Glutamatergic neuron (in vitro differentiated cells): ENCODE data around the gene BRD1. TPM values are rescaled to one million over a fixed set of nuclear protein-coding genes. Genes with fewer than 3 reads are reported as not detected.
A peak's percentile ranks its signal among the peaks of the same experiment; 100 is the strongest.
"Not testable (repeated sequence)": the region's sequence is repeated elsewhere in the genome, so short reads cannot be mapped to it uniquely, and the experiment has no call there.

Experiments used
- DNase-seq: peaks from one replicate; pipeline ENCODE4 v3.0.0; 2022
- H3K27ac Mint-ChIP-seq: one replicate; pipeline ENCODE4 v1.8.0; 2020; ENCODE audit warnings: mild to moderate bottlenecking, mixed read lengths, inconsistent platforms; ENCODE audit not compliant: unreplicated experiment
- H3K27me3 Mint-ChIP-seq: one replicate; pipeline ENCODE4 v1.8.0; 2020; ENCODE audit warnings: mild to moderate bottlenecking, moderate library complexity, mixed read lengths, inconsistent platforms; ENCODE audit not compliant: unreplicated experiment
- H3K36me3 Mint-ChIP-seq: one replicate; pipeline ENCODE4 v1.8.0; 2020; ENCODE audit warnings: mild to moderate bottlenecking, mixed read lengths, inconsistent platforms; ENCODE audit not compliant: unreplicated experiment
- H3K4me1 Mint-ChIP-seq: one replicate; pipeline ENCODE4 v1.8.0; 2020; ENCODE audit warnings: mild to moderate bottlenecking, low read depth, mixed read lengths, inconsistent platforms; ENCODE audit not compliant: unreplicated experiment
- H3K4me3 Mint-ChIP-seq: one replicate; pipeline ENCODE4 v1.8.0; 2020; ENCODE audit warnings: mild to moderate bottlenecking, mixed read lengths, inconsistent platforms; ENCODE audit not compliant: unreplicated experiment
- H3K9me3 Mint-ChIP-seq: one replicate; pipeline ENCODE4 v1.8.0; 2020; ENCODE audit warnings: mild to moderate bottlenecking, moderate library complexity, mixed read lengths, inconsistent platforms; ENCODE audit not compliant: unreplicated experiment
- CTCF ChIP-seq: fragments of 200-600 bp; sonication (generic); IDR thresholded peaks from one replicate; pipeline ENCODE4 v1.5.0; 2021; ENCODE audit not compliant: partially characterized antibody, unreplicated experiment
- total RNA-seq: library from RNA; stranded (reverse); fragmentation: NEBNext Ultra II Directional; extraction: Animal tissue kit (Norgen Biotek cat#: 25700); gene quantifications from one replicate; pipeline ENCODE4 v1.2.1, GENCODE V29; 2021; ENCODE audit not compliant: unreplicated experiment

BRD1 gene
- total RNA-seq, 1 donor from 2014 or later: 73.7 TPM

GRCh38 chr22:49823289-49824045 lies 4.2 kb downstream of the BRD1 start:
- no peak for DNase-seq
- TF ChIP-seq CTCF: no peak
- Mint-ChIP-seq H3K27ac (peak overlapping the region; percentile 87), H3K36me3 (peaks cover 9% of the 10 kb centered on the region), H3K27me3 (peaks cover 14% of the 10 kb centered on the region), H3K4me1 (peaks cover 30% of the 10 kb centered on the region), H3K4me3 (peak overlapping the region; percentile 92), H3K9me3 (peaks cover 12% of the 10 kb centered on the region)

- Mint-ChIP-seq H3K4me1 (peaks cover 30% of the 10 kb centered on the region), H3K4me3 (peak overlapping the region; percentile 42), H3K27me3 (peaks cover 14% of the 10 kb centered on the region), H3K9me3 (peaks cover 12% of the 10 kb centered on the region)
- H3K27ac Mint-ChIP-seq, H3K36me3 Mint-ChIP-seq, DNase-seq: not testable (repeated sequence)
Measured at GRCh38 chr22:49821741-49822140, 5.9 kb downstream of the BRD1 start.

- Mint-ChIP-seq H3K27ac (no peak overlapping the region), H3K4me1 (peaks cover 30% of the 10 kb centered on the region), H3K4me3 (peak overlapping the region; percentile 46), H3K27me3 (peaks cover 13% of the 10 kb centered on the region), H3K36me3 (peaks cover 9% of the 10 kb centered on the region), H3K9me3 (peaks cover 11% of the 10 kb centered on the region)
- no peak for TF ChIP-seq CTCF
- no peak for DNase-seq
Measured at GRCh38 chr22:49820984-49821383, 6.7 kb downstream of the BRD1 start.

- no peaks in the 10 kb centered on the region for H3K36me3 Mint-ChIP-seq
- TF ChIP-seq CTCF: no peak
- no peak overlapping the region for H3K4me3 Mint-ChIP-seq
- peaks cover 4% of the 10 kb centered on the region for H3K4me1 Mint-ChIP-seq
- H3K9me3 Mint-ChIP-seq: peaks cover 3% of the 10 kb centered on the region
- DNase-seq: no peak
- peaks cover 4% of the 10 kb centered on the region for H3K27me3 Mint-ChIP-seq
- no peak overlapping the region for H3K27ac Mint-ChIP-seq
Measured at GRCh38 chr22:49817359-49817758, 10.3 kb downstream of the BRD1 start.

- H3K36me3 Mint-ChIP-seq: no peaks in the 10 kb centered on the region
- no peak overlapping the region for H3K27ac Mint-ChIP-seq
- H3K9me3 Mint-ChIP-seq: peaks cover 3% of the 10 kb centered on the region
- DNase-seq: no peak
- TF ChIP-seq CTCF: no peak
- no peak overlapping the region for H3K4me3 Mint-ChIP-seq
- H3K4me1 Mint-ChIP-seq: peaks cover 1% of the 10 kb centered on the region
- peaks cover 4% of the 10 kb centered on the region for H3K27me3 Mint-ChIP-seq
Measured at GRCh38 chr22:49815641-49816091, 12.0 kb downstream of the BRD1 start.
